ENCODE measurements around the gene PDRG1. TPM values are rescaled to one million over a fixed set of nuclear protein-coding genes. Genes with fewer than 3 reads are reported as not detected.

The PDRG1 gene
- polyA plus RNA-seq, 1 donor from 2014 or later = 50.6 TPM

- no peak overlapping the region for H2AFZ ChIP-seq (ENCODE audit: low read depth, low read length)
- no peak overlapping the region for H3K27ac ChIP-seq (ENCODE audit: low read length)
- no peak overlapping the region for H3K4me2 ChIP-seq (ENCODE audit: low read length)
- H3K9me3 ChIP-seq (ENCODE audit: low read length) = no peaks in the 10 kb centered on the region
- H3K36me3 ChIP-seq (ENCODE audit: insufficient read depth, low read length) = no peaks in the 10 kb centered on the region
- H3F3A ChIP-seq (ENCODE audit: insufficient read depth, low read length, poor library complexity, severe bottlenecking) = no peaks in the 10 kb centered on the region
- no peak for TF ChIP-seq EP300 (conservative IDR thresholded peaks at IDR 0.05; ENCODE audit: poor library complexity, severe bottlenecking)
- TF ChIP-seq TAF1 (IDR thresholded peaks at IDR 0.05; ENCODE audit: low read depth) = no peak
- no peak for TF ChIP-seq REST (IDR thresholded peaks at IDR 0.05; ENCODE audit: borderline replicate concordance)
- TF ChIP-seq CTCF (IDR thresholded peaks at IDR 0.05; ENCODE audit: poor library complexity, severe bottlenecking) = no peak
- TF ChIP-seq SMC3 (conservative IDR thresholded peaks at IDR 0.05; ENCODE audit: poor library complexity) = no peak
- no peak for TF ChIP-seq RAD21 (conservative IDR thresholded peaks at IDR 0.05)
- TF ChIP-seq POLR2AphosphoS5 (IDR thresholded peaks at IDR 0.05) = no peak
- no peak for TF ChIP-seq EZH2 (IDR thresholded peaks at IDR 0.05; ENCODE audit: borderline replicate concordance, insufficient read depth, low read length, poor library complexity, severe bottlenecking)
- no peak for TF ChIP-seq MXI1 (conservative IDR thresholded peaks at IDR 0.05; ENCODE audit: poor library complexity, severe bottlenecking)
- no peaks in the 10 kb centered on the region for H3K79me2 ChIP-seq (replicated peaks; ENCODE audit: insufficient read depth, low read length)
- no peaks in the 10 kb centered on the region for H3K9me2 ChIP-seq (ENCODE audit: insufficient read depth, low read length)
- no peaks in the 10 kb centered on the region for H4K20me1 ChIP-seq (ENCODE audit: insufficient read depth)
- no peaks in the 10 kb centered on the region for H3K27me3 ChIP-seq (ENCODE audit: insufficient read depth, low read depth, low read length)
- no peak overlapping the region for H3K4me3 ChIP-seq (ENCODE audit: low read length)
- no peak overlapping the region for H3K9ac ChIP-seq (ENCODE audit: low read length)
Measured at GRCh38 chr20:31894980-31895675, 56.7 kb downstream of the PDRG1 start.

Small RNA genes within 50 kb of the gene (small RNA-seq; reads per million reads assigned to genes)
- 0.07 to 33.5 (median 3.6) reads per million in 3 experiments for gene RNU1-94P

Other genes with a start within 250 kb of the PDRG1 start
- gene BCL2L1, start 229.2 kb downstream of the PDRG1 start, polyA plus RNA-seq = 125 and 134 TPM in 2 replicates
- 1.6 and 2.1 TPM in 2 replicates for gene TPX2, start 212.8 kb downstream of the PDRG1 start, polyA plus RNA-seq
- gene MYLK2, start 132.7 kb downstream of the PDRG1 start, polyA plus RNA-seq = 0.22 TPM in 1 of 2 replicates, not detected in the other
- gene FOXS1, start 106.4 kb downstream of the PDRG1 start, polyA plus RNA-seq = not detected in 2 replicates
- gene DUSP15, start 81.5 kb downstream of the PDRG1 start, polyA plus RNA-seq = 62.7 and 68.9 TPM in 2 replicates
- gene TTLL9, start 81.4 kb downstream of the PDRG1 start, polyA plus RNA-seq = 6.1 and 8.0 TPM in 2 replicates
- gene XKR7, start 16.1 kb upstream of the PDRG1 start, polyA plus RNA-seq = 9.6 and 12.8 TPM in 2 replicates
- gene CCM2L, start 58.4 kb upstream of the PDRG1 start, polyA plus RNA-seq = 1.5 and 3.0 TPM in 2 replicates
- 0.58 TPM in 1 of 2 replicates, not detected in the other for gene HCK, start 100.2 kb upstream of the PDRG1 start, polyA plus RNA-seq
- gene TM9SF4, start 157.7 kb upstream of the PDRG1 start, polyA plus RNA-seq = 17.8 and 18.3 TPM in 2 replicates